HFFc6 (cell line): ENCODE data around the gene DYNC2I2. TPM values are rescaled to one million over a fixed set of nuclear protein-coding genes. Genes with fewer than 3 reads are reported as not detected.
"Not testable (repeated sequence)": the region's sequence is repeated elsewhere in the genome, so short reads cannot be mapped to it uniquely, and the experiment has no call there.

ENCODE experiments used
- DNase-seq: peaks from one replicate; pipeline ENCODE4 v3.0.0-alpha.2; 2018
- H3K27ac Mint-ChIP-seq: 2 replicates; pipeline ENCODE4 v1.8.0; 2020; ENCODE audit warnings: mild to moderate bottlenecking, mixed read lengths
- H3K27me3 Mint-ChIP-seq: 2 replicates; pipeline ENCODE4 v1.8.0; 2021; ENCODE audit warnings: mild to moderate bottlenecking, moderate library complexity, mixed read lengths; ENCODE audit not compliant: insufficient read depth
- H3K36me3 Mint-ChIP-seq: 2 replicates; pipeline ENCODE4 v1.8.0; 2021; ENCODE audit warnings: low read depth, mixed read lengths
- H3K4me1 Mint-ChIP-seq: 2 replicates; pipeline ENCODE4 v1.8.0; 2020; ENCODE audit warnings: low read depth, mixed read lengths
- H3K4me3 Mint-ChIP-seq: 2 replicates; pipeline ENCODE4 v1.8.0; 2020; ENCODE audit warnings: mild to moderate bottlenecking, moderate library complexity, mixed read lengths
- H3K9me3 Mint-ChIP-seq: 2 replicates; pipeline ENCODE4 v1.8.0; 2020; ENCODE audit warnings: mild to moderate bottlenecking, mixed read lengths
- CTCF ChIP-seq: fragments of 200-600 bp; sonication (generic); IDR thresholded peaks from 2 replicates; pipeline ENCODE4 v1.5.0; 2021; ENCODE audit warnings: antibody characterized with exemption, mild to moderate bottlenecking
- total RNA-seq, 6 experiments: library from RNA; stranded (reverse); fragmentation: NEBNext Ultra II Directional; extraction: Animal tissue kit (Norgen Biotek cat#: 25700); gene quantifications; 2 replicates in 1 of 6; 3 replicates in 5 of 6; pipeline ENCODE4 v1.2.3, GENCODE V29; 2021

DYNC2I2 gene
- total RNA-seq, 6 experiments from 2014 or later = 34.5 to 51.7 (median 49.9) TPM

- H3K36me3 Mint-ChIP-seq = no peaks in the 10 kb centered on the region
- H3K4me3 Mint-ChIP-seq = no peak overlapping the region
- no peaks in the 10 kb centered on the region for H3K9me3 Mint-ChIP-seq
- H3K27ac Mint-ChIP-seq = no peak overlapping the region
- H3K27me3 Mint-ChIP-seq = no peaks in the 10 kb centered on the region
- no peak for DNase-seq
- peaks cover 10% of the 10 kb centered on the region for H3K4me1 Mint-ChIP-seq
- TF ChIP-seq CTCF = no peak
Observed at GRCh38 chr9:128651798-128652197, 4.8 kb downstream of the DYNC2I2 start.

GRCh38 chr9:128648206-128648605 lies 8.4 kb downstream of the DYNC2I2 start:
- H3K9me3 Mint-ChIP-seq, H3K27ac Mint-ChIP-seq, H3K4me1 Mint-ChIP-seq, H3K4me3 Mint-ChIP-seq, H3K36me3 Mint-ChIP-seq, H3K27me3 Mint-ChIP-seq: not testable (repeated sequence)
- TF ChIP-seq CTCF = peak; percentile 72
- peak; percentile 27 for DNase-seq

- Mint-ChIP-seq H3K36me3 (no peaks in the 10 kb centered on the region), H3K4me3 (no peak overlapping the region), H3K27me3 (no peaks in the 10 kb centered on the region; the same call in 1 of the 2 replicates), H3K4me1 (peaks cover 12% of the 10 kb centered on the region), H3K27ac (no peak overlapping the region; the same call in 1 of the 2 replicates), H3K9me3 (no peaks in the 10 kb centered on the region)
- no peak for TF ChIP-seq CTCF
- no peak for DNase-seq
Observed at GRCh38 chr9:128643519-128644300, 12.9 kb downstream of the DYNC2I2 start.

GRCh38 chr9:128642675-128643245 lies 13.9 kb downstream of the DYNC2I2 start:
- DNase-seq = no peak
- Mint-ChIP-seq H3K27ac (peak overlapping the region; percentile 15; the same call in 1 of the 2 replicates), H3K27me3 (no peaks in the 10 kb centered on the region; the same call in 1 of the 2 replicates), H3K4me1 (peaks cover 12% of the 10 kb centered on the region), H3K9me3 (no peaks in the 10 kb centered on the region), H3K36me3 (no peaks in the 10 kb centered on the region), H3K4me3 (no peak overlapping the region)
- TF ChIP-seq CTCF = no peak

- no peaks in the 10 kb centered on the region for H3K36me3 Mint-ChIP-seq
- no peaks in the 10 kb centered on the region; the same call in 1 of the 2 replicates for H3K27me3 Mint-ChIP-seq
- no peak overlapping the region for H3K27ac Mint-ChIP-seq
- H3K4me1 Mint-ChIP-seq = peaks cover 26% of the 10 kb centered on the region
- TF ChIP-seq CTCF = no peak
- no peak for DNase-seq
- H3K4me3 Mint-ChIP-seq = no peak overlapping the region
- no peaks in the 10 kb centered on the region for H3K9me3 Mint-ChIP-seq
Observed at GRCh38 chr9:128640603-128641002, 16.0 kb downstream of the DYNC2I2 start.
